MCF 10A (cell line): ENCODE results near the gene GNB1. TPM values are rescaled to one million over a fixed set of nuclear protein-coding genes. Genes with fewer than 3 reads are reported as not detected.

Source experiments
- BruUV-seq: library from RNA; stranded (reverse); fragments of 400-500 nt; replicated peaks from 2 replicates; lab custom pipeline; 2021; lab: Mats Ljungman, UMichigan
- CTCF ChIA-PET: fragments of 300-600 bp; sonication (Branson Sonifier 250); formaldehyde crosslinking; extraction: SDS; loops from one replicate; lab custom pipeline; 2021; ENCODE audit warnings: antibody characterized with exemption, inconsistent platforms; lab: Yijun Ruan, JAX
- POLR2A ChIA-PET: fragments of 300-600, 350-650 bp; sonication (Branson Sonifier 250); formaldehyde crosslinking; extraction: SDS; loops from one replicate; lab custom pipeline; 2020; ENCODE audit warnings: antibody characterized with exemption, inconsistent platforms; lab: Yijun Ruan, JAX
- DNase-seq: peaks from one replicate; pipeline ENCODE4 v3.0.0-alpha.2; 2018; ENCODE audit not compliant: unreplicated experiment
- H3K27ac Mint-ChIP-seq: one replicate; pipeline ENCODE4 v1.8.0; 2022; ENCODE audit warnings: mild to moderate bottlenecking, low read depth, mixed read lengths; ENCODE audit not compliant: unreplicated experiment
- H3K27me3 Mint-ChIP-seq: one replicate; pipeline ENCODE4 v1.8.0; 2022; ENCODE audit warnings: mixed read lengths; ENCODE audit not compliant: insufficient read depth, unreplicated experiment
- H3K36me3 Mint-ChIP-seq: one replicate; pipeline ENCODE4 v1.8.0; 2022; ENCODE audit warnings: mild to moderate bottlenecking, moderate library complexity, mixed read lengths; ENCODE audit not compliant: insufficient read depth, unreplicated experiment
- H3K4me1 Mint-ChIP-seq: one replicate; pipeline ENCODE4 v1.8.0; 2022; ENCODE audit warnings: mixed read lengths; ENCODE audit not compliant: insufficient read depth, unreplicated experiment
- H3K4me3 Mint-ChIP-seq: one replicate; pipeline ENCODE4 v1.8.0; 2022; ENCODE audit warnings: mild to moderate bottlenecking, moderate library complexity, mixed read lengths; ENCODE audit not compliant: unreplicated experiment
- H3K9me3 Mint-ChIP-seq: one replicate; pipeline ENCODE4 v1.8.0; 2022; ENCODE audit warnings: mixed read lengths; ENCODE audit not compliant: unreplicated experiment
- CTCF ChIP-seq: fragments of 200-600 bp; IDR thresholded peaks from one replicate; pipeline ENCODE4 v1.8.0; 2022; ENCODE audit warnings: antibody characterized with exemption, mild to moderate bottlenecking; ENCODE audit not compliant: unreplicated experiment
- intact Hi-C: fragments of 100-400 bp; cut with micrococcal nuclease; formaldehyde crosslinking; loops from 2 replicates; pipeline ENCODE4 v1.14.1; 2022
- total RNA-seq: library from RNA; stranded (reverse); gene quantifications from 2 replicates; pipeline ENCODE4 v1.2.3, GENCODE V29; 2022

The GNB1 gene
- total RNA-seq, 1 experiment from 2014 or later: 430 TPM

- no TSS peak for BruUV-seq
- ChIA-PET POLR2A (interaction anchor here (0.5 to 2.5 kb wide), 11 partner anchors 16 to 415 kb away, joined by 3 to 14 read pairs (median 4); no protein-coding TSS in a partner anchor), CTCF (interaction anchor here (0.6 to 1.3 kb wide), 5 partner anchors 15 to 386 kb away, joined by 3 to 9 read pairs (median 4); no protein-coding TSS in a partner anchor)
- intact Hi-C loops: no loop called here
- peak; percentile 80 for DNase-seq
- no peaks in the 10 kb centered on the region for H3K9me3 Mint-ChIP-seq
- TF ChIP-seq CTCF: no peak
- H3K27me3 Mint-ChIP-seq: no peaks in the 10 kb centered on the region
- H3K36me3 Mint-ChIP-seq: peaks cover 91% of the 10 kb centered on the region
- peak overlapping the region; percentile 64 for H3K27ac Mint-ChIP-seq
- H3K4me3 Mint-ChIP-seq: peak overlapping the region; percentile 55
- H3K4me1 Mint-ChIP-seq: peaks cover 38% of the 10 kb centered on the region
Observed at GRCh38 chr1:1758692-1759455, 132.0 kb downstream of the GNB1 start.

GRCh38 chr1:1758059-1758621 is 132.7 kb downstream of the GNB1 start:
- BruUV-seq: no TSS peak
- peaks cover 86% of the 10 kb centered on the region for H3K36me3 Mint-ChIP-seq
- peaks cover 36% of the 10 kb centered on the region for H3K4me1 Mint-ChIP-seq
- H3K27me3 Mint-ChIP-seq: no peaks in the 10 kb centered on the region
- H3K27ac Mint-ChIP-seq: peak overlapping the region; percentile 64
- no peak for DNase-seq
- CTCF ChIA-PET: interaction anchor here (0.6 to 1.3 kb wide), 3 partner anchors 15 to 253 kb away, joined by 3 to 9 read pairs (median 4); no protein-coding TSS in a partner anchor
- no peaks in the 10 kb centered on the region for H3K9me3 Mint-ChIP-seq
- intact Hi-C loops: no loop called here
- H3K4me3 Mint-ChIP-seq: peak overlapping the region; percentile 55
- TF ChIP-seq CTCF: no peak
- POLR2A ChIA-PET: interaction anchor here (0.6 to 2.5 kb wide), 11 partner anchors 16 to 415 kb away, joined by 3 to 14 read pairs (median 4); no protein-coding TSS in a partner anchor

- no peak for DNase-seq
- Mint-ChIP-seq H3K36me3 (peaks cover 86% of the 10 kb centered on the region), H3K27me3 (no peaks in the 10 kb centered on the region), H3K4me1 (peaks cover 30% of the 10 kb centered on the region), H3K9me3 (no peaks in the 10 kb centered on the region), H3K4me3 (no peak overlapping the region), H3K27ac (peak overlapping the region; percentile 64)
- no TSS peak for BruUV-seq
- POLR2A ChIA-PET: interaction anchor here (0.7 to 2.5 kb wide), 6 partner anchors 16 to 149 kb away, joined by 3 to 14 read pairs (median 4); no protein-coding TSS in a partner anchor
- TF ChIP-seq CTCF: no peak
- CTCF ChIA-PET: interaction anchor here (1.3 kb wide), 1 partner anchor 148 kb away, joined by 9 read pairs; no protein-coding TSS in a partner anchor
- intact Hi-C loops: no loop called here
Observed at GRCh38 chr1:1757422-1758058, 133.3 kb downstream of the GNB1 start.
